Sigmoid colon (tissue), 4 donors: ENCODE measurements around the gene LARGE1.

Source experiments
- CTCF ChIP-seq, 4 experiments: fragments of 450-650 bp in 3 of 4; fragments of 200-600 bp in 1 of 4; IDR thresholded peaks; one replicate each; pipeline ENCODE4 v1.5.1; 2016 to 2019; ENCODE audit warnings: antibody characterized with exemption in 4 of 4, mild to moderate bottlenecking in 3 of 4, moderate library complexity in 2 of 4
- EP300 ChIP-seq, 4 donors: sonication (generic); formaldehyde crosslinking; IDR thresholded peaks; one replicate each; pipeline ENCODE4 v1.6.1; 2017; ENCODE audit warnings: antibody characterized with exemption in 4 of 4
- POLR2A ChIP-seq, 2 donors: fragments of 450-650 bp; IDR thresholded peaks; one replicate each; pipeline ENCODE4 v1.6.1; 2016; ENCODE audit warnings: antibody characterized with exemption in 2 of 2, mild to moderate bottlenecking in 2 of 2, moderate library complexity in 2 of 2
- POLR2AphosphoS5 ChIP-seq, 4 donors: sonication (generic); formaldehyde crosslinking; IDR thresholded peaks; one replicate each; pipeline ENCODE4 v1.6.1; 2017; ENCODE audit warnings: antibody characterized with exemption in 4 of 4

- TF ChIP-seq CTCF (IDR thresholded peaks at IDR 0.05) (no peak), POLR2AphosphoS5 (IDR thresholded peaks at IDR 0.05) (no peak), EP300 (IDR thresholded peaks at IDR 0.05) (no peak), POLR2A (IDR thresholded peaks at IDR 0.05) (no peak)
Measured at GRCh38 chr22:33324228-33324627, 596.0 kb downstream of the LARGE1 start.
